SH-SY5Y (cell line): ENCODE measurements around the gene PIH1D2.

Source experiments
- GATA2 ChIP-seq: IDR thresholded peaks from 2 replicates; pipeline ENCODE4 v1.6.1; 2011; ENCODE audit warnings: mild to moderate bottlenecking, low read depth, low read length
- GATA3 ChIP-seq: IDR thresholded peaks from 2 replicates; pipeline ENCODE4 v1.6.1; 2011; ENCODE audit warnings: low read depth, mild to moderate bottlenecking, low read length, moderate library complexity

DNA sequence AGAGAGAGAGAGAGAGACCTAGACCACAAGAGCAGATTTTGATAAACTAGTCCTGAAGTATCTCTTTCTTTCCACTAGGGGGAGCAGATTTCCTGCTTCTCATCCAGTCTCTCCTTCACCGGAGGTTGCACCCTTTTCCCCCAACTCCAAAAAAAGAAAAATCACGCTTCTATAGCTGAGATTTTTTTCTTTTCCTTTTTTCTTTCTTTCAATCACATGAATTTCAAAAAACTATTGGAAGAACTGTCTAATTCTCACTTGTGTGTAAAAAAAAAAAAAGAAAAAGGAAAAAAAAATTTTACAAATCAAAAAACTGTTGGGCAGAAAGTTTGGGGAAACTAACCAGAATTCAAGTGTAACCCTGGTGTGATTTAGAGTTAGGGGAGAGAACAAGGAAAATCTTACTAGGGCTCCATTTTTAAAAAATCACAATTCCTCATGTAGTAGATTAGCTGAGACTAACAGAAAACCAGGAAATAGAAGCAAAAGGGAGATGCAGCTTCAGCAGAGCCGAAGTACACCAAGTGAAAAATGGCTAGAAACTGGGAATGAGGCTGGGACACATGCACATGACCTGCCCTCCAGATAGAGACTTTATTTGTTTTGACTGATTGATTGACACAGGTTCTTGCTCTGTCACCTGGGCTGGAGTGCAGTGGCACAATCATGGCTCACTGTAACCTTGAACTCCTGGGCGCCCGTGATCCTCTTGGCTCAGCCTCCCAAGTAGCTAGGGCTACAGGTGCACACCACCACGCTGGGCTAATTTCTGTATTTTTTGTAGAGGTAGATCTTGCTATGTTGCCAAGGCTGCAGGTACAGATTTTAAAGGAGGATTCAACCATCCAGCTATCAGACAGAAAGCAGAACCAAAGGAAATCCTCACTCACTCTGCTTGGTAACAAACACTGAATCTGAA, 40.0 kb upstream of the PIH1D2 start:
- no peak for TF ChIP-seq GATA3
- TF ChIP-seq GATA2, result no peak
